ENCODE data around the gene VGLL2. TPM values are rescaled to one million over a fixed set of nuclear protein-coding genes. Genes with fewer than 3 reads are reported as not detected.
A peak's percentile ranks its signal among the peaks of the same experiment; 100 is the strongest.

The VGLL2 gene
- polyA plus RNA-seq, 1 experiment = not detected

DNA sequence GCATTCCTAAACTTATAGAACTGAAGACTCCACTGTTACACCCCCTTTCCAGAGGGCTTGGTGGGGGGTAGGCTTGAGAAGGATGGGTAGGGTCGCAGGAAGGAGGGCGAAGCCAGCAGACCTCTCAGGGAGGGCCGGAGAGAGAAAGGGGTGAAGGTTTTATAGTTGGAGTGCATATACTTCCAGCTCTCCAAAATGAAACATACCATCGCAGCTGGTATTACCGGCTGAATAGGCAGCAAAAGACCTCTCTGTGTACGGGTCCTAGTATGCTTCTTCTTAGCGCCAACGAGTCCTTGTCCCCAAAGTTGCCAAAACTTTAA is 1.0 kb upstream of the VGLL2 start:
- DNase-seq (ENCODE audit: low read depth, low spot score) = no peak
- H3K9me3 ChIP-seq (ENCODE audit: control insufficient read depth, insufficient read depth, low read length) = peaks cover 7% of the 10 kb centered on the region; the same call in 1 of the 2 replicates
- H3K27me3 ChIP-seq (ENCODE audit: control insufficient read depth, insufficient read depth, low read length) = peaks cover 66% of the 10 kb centered on the region
- H3K4me3 ChIP-seq (ENCODE audit: low read depth, low read length) = no peak overlapping the region
- TF ChIP-seq, protein P1, sequence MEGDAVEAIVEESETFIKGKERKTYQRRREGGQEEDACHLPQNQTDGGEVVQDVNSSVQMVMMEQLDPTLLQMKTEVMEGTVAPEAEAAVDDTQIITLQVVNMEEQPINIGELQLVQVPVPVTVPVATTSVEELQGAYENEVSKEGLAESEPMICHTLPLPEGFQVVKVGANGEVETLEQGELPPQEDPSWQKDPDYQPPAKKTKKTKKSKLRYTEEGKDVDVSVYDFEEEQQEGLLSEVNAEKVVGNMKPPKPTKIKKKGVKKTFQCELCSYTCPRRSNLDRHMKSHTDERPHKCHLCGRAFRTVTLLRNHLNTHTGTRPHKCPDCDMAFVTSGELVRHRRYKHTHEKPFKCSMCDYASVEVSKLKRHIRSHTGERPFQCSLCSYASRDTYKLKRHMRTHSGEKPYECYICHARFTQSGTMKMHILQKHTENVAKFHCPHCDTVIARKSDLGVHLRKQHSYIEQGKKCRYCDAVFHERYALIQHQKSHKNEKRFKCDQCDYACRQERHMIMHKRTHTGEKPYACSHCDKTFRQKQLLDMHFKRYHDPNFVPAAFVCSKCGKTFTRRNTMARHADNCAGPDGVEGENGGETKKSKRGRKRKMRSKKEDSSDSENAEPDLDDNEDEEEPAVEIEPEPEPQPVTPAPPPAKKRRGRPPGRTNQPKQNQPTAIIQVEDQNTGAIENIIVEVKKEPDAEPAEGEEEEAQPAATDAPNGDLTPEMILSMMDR (IDR thresholded peaks at IDR 0.05; ENCODE audit: low read depth, low read length) = no peak
- POLR2A ChIA-PET = no interaction called here
- no peak overlapping the region for H3K27ac ChIP-seq (ENCODE audit: low read depth, low read length)
- CTCF ChIA-PET = interaction anchor here (0.7 kb wide), 1 partner anchor 1865 kb away, joined by 3 read pairs; no protein-coding TSS in a partner anchor

DNA sequence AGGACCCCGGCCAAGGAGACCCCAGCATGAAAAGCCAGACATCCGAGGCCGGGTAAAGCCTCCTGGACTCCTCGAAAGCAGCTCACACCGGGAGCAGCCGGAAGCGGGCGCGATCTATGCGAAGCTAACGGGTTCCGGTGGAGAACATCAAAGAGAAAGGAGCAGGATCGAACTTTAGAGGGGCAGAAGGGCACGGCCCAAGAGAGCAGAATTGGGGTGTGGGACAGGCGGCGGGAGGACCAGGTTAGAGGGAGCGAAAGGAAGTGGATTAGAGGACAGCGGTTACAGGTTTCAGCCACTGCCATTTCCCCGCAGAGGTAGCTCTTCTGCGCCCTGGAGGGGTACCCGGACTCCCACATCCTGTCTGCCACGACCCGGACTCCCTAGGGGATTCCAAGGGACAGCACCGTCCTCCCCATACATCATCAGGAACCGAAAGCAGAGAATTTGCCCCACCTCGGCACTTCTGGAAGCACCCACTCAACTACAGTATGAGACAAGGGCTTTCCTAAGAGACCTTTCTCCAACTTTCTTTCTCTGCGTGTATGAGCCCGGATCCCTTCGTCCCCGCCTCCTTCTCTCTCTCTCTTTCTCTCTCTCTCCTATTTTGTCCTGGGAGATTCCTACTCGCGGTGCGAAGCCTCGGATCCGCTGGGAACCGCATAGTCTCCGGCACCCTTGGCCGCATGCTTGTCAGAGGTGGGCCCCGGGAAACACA is 507 bp upstream of the VGLL2 start:
- Histone ChIP-seq H3K9me3 (ENCODE audit: control insufficient read depth, insufficient read depth, low read length) (peaks cover 7% of the 10 kb centered on the region; the same call in 1 of the 2 replicates), H3K4me3 (ENCODE audit: low read depth, low read length) (peak overlapping the region; percentile 43), H3K27me3 (ENCODE audit: control insufficient read depth, insufficient read depth, low read length) (peaks cover 71% of the 10 kb centered on the region), H3K27ac (ENCODE audit: low read depth, low read length) (no peak overlapping the region)
- DNase-seq (ENCODE audit: low read depth, low spot score) = no peak
- CTCF ChIA-PET = interaction anchor here (0.6 to 0.7 kb wide), 2 partner anchors 289 to 1865 kb away, joined by 3 to 4 read pairs; no protein-coding TSS in a partner anchor
- POLR2A ChIA-PET = no interaction called here
- TF ChIP-seq, protein P1 (IDR thresholded peaks at IDR 0.05; ENCODE audit: low read depth, low read length) = no peak

- Histone ChIP-seq H3K9me3 (ENCODE audit: control insufficient read depth, insufficient read depth, low read length) (peaks cover 7% of the 10 kb centered on the region; the same call in 1 of the 2 replicates), H3K27me3 (ENCODE audit: control insufficient read depth, insufficient read depth, low read length) (peaks cover 84% of the 10 kb centered on the region), H3K27ac (ENCODE audit: low read depth, low read length) (no peak overlapping the region), H3K4me3 (ENCODE audit: low read depth, low read length) (no peak overlapping the region)
- ChIA-PET CTCF (no interaction called here), POLR2A (no interaction called here)
- TF ChIP-seq, protein P1 (IDR thresholded peaks at IDR 0.05; ENCODE audit: low read depth, low read length) = no peak
- DNase-seq (ENCODE audit: low read depth, low spot score) = no peak
These were observed 1.1 kb downstream of the VGLL2 start for GRCh38 chr6:117266257-117267053.

- H3K4me3 ChIP-seq (ENCODE audit: low read depth, low read length) = no peak overlapping the region
- CTCF ChIA-PET = no interaction called here
- H3K9me3 ChIP-seq (ENCODE audit: control insufficient read depth, insufficient read depth, low read length) = peaks cover 7% of the 10 kb centered on the region; the same call in 1 of the 2 replicates
- H3K27ac ChIP-seq (ENCODE audit: low read depth, low read length) = no peak overlapping the region
- H3K27me3 ChIP-seq (ENCODE audit: control insufficient read depth, insufficient read depth, low read length) = peaks cover 89% of the 10 kb centered on the region
- POLR2A ChIA-PET = no interaction called here
- no peak for DNase-seq (ENCODE audit: low read depth, low spot score)
- TF ChIP-seq, protein P1 (IDR thresholded peaks at IDR 0.05; ENCODE audit: low read depth, low read length) = no peak
These were observed 1.6 kb downstream of the VGLL2 start for GRCh38 chr6:117267054-117267347.
